ENCODE data around the gene UBL4A.

UBL4A gene

GRCh38 chrX:154486396-154487207 lies at the start of gene UBL4A:
TSS of gene UBL4A (minus strand) at chrX:154486615. CDS start at chrX:154486584, 31 bp downstream.
- H3K4me3 ChIP-seq (replicated peaks in 1 of 2; ENCODE audit: low read depth in 2 of 2, low read length in 2 of 2) = peak within 1 kb of the TSS; percentile 60 to 64
- no peak for TF ChIP-seq CTCF (IDR thresholded peaks at IDR 0.05; ENCODE audit: low read depth, low read length)
- peak; percentile 36 to 67 for DNase-seq (ENCODE audit: low read depth in 2 of 2)

GRCh38 chrX:154535892-154536291 lies 49.5 kb upstream of the UBL4A start:
- TF ChIP-seq CTCF (IDR thresholded peaks at IDR 0.05; ENCODE audit: low read depth, low read length) = no peak
- H3K4me3 ChIP-seq (replicated peaks in 1 of 2; ENCODE audit: low read depth in 2 of 2, low read length in 2 of 2) = no peak overlapping the region
- DNase-seq (ENCODE audit: low read depth in 2 of 2) = no peak

GRCh38 chrX:154534526-154535322 lies 48.3 kb upstream of the UBL4A start:
- DNase-seq (ENCODE audit: low read depth in 2 of 2) = peak; percentile 83 to 89
- TF ChIP-seq CTCF (IDR thresholded peaks at IDR 0.05; ENCODE audit: low read depth, low read length) = peak; percentile 95
- no peak overlapping the region for H3K4me3 ChIP-seq (replicated peaks in 1 of 2; ENCODE audit: low read depth in 2 of 2, low read length in 2 of 2)

- H3K4me3 ChIP-seq (replicated peaks in 1 of 2; ENCODE audit: low read depth in 2 of 2, low read length in 2 of 2) = no peak overlapping the region
- no peak for TF ChIP-seq CTCF (IDR thresholded peaks at IDR 0.05; ENCODE audit: low read depth, low read length)
- DNase-seq (ENCODE audit: low read depth in 2 of 2) = no peak
These were observed 46.3 kb upstream of the UBL4A start for GRCh38 chrX:154532690-154533089.

- no peak overlapping the region for H3K4me3 ChIP-seq (replicated peaks in 1 of 2; ENCODE audit: low read depth in 2 of 2, low read length in 2 of 2)
- peak in 1 of 2 donors; percentile 61 for DNase-seq (ENCODE audit: low read depth in 2 of 2)
- TF ChIP-seq CTCF (IDR thresholded peaks at IDR 0.05; ENCODE audit: low read depth, low read length) = no peak
These were observed 45.2 kb upstream of the UBL4A start for GRCh38 chrX:154531626-154532025.

- no peak for TF ChIP-seq CTCF (IDR thresholded peaks at IDR 0.05; ENCODE audit: low read depth, low read length)
- no peak overlapping the region for H3K4me3 ChIP-seq (replicated peaks in 1 of 2; ENCODE audit: low read depth in 2 of 2, low read length in 2 of 2)
- DNase-seq (ENCODE audit: low read depth in 2 of 2) = no peak
These were observed 43.9 kb upstream of the UBL4A start for GRCh38 chrX:154530286-154530685.
